GM19452 (cell line): Measurements from ENCODE around the gene SSTR4.

ENCODE experiments used
- ATAC-seq: cut with Tn5 transposase; IDR thresholded peaks from one replicate; pipeline ENCODE4 v1.9.1; 2021; ENCODE audit not compliant: unreplicated experiment

SSTR4 gene

DNA sequence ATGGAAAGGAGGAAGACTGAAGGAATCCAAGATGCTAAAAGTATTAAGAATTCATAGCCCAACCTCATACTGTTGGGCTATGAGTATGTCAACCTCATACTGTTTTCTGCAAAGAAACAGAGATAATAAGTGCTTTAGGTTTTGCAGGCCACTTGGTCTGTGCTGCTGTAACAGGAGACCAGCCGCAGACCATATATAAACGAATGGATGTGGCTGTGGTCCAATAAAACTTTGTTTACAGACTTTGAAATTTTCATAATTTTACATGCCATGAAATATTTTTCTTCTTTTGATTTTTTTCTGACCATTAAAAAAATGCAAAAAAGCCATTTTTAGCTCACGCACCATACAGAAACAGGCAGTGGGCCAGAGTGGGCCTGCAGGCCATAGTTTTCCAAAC, 28.1 kb downstream of the SSTR4 start:
- ATAC-seq = no peak

DNA sequence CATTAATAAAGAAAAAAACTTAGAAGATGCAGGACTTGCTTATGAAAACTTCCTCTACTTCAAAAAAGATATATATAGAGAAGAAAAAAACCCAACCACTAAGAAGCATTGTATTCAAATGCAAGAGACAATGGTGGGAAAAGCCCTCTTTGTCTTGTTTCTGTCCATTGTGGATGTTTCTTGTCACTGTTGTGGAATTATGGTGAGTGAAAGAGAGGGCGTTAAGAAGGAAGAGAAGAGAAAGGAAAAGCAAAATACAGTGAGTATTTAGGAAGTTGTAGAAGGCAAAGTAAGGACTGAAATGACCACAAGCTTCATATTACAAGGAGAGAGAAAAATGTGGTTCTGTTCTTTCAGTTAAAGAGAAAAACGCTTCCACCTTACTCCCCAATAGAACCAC, 28.5 kb downstream of the SSTR4 start:
- ATAC-seq = no peak

DNA sequence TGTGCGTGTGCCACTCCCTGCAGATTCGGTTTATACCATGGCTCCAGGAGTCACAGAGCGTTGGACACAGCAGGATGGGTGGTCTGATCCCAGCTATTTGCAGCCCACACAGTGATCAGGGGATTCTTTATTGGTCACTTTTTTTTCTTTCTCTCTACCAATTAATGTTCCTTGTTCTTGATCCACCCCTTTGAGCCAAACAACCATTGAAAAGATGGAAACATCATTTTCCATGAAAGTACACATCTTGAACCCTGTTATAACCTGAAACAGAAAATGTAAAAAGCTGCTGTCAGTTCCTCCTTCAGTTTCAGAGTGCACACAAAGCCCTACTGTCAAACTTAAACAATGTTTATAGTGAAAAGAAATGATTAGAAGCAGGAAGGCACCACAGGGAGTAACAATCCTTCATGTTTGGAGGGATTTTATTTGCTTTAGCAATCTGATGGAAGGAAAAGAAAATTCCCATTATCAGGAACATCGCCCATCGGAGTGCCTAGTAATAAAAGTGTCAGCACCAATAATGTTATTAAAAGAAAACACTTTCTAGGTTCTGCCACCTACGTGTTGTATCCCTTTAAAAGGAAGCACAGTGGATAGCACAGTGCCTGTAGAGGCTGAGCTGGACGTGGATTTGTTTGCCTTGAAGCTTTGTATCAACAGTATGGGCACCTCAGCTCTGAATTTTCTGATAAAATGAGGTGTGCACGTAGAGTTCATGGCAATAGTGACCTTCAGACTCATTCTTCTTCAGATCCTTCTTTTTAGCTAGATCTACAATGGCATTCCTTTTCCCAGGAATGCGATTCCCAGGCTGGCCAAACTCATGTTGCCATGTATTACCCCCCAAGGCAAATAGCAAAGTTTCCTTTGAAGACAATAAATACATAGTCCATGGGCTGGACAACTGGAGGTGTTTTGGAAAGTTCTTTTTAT, 30.4 kb downstream of the SSTR4 start:
- ATAC-seq = no peak

DNA sequence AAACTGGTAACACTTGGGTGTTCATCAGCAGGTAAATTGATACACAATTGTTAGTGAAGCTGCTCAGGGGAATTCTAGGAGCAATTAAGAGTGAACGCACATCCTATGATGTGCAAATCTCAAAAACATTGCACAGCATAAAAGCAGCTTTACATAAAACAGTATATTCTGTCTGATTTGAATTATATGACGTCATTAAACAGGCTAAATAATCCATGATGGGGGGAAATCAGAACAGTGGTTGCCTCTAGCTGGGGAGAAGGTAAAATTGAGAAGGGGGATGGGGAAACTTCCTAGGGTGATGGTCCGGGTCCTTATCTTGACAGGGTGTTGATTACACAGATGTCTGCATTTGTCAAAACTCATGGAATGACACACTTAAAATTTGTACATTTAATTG, 31.7 kb downstream of the SSTR4 start:
- ATAC-seq = no peak

DNA sequence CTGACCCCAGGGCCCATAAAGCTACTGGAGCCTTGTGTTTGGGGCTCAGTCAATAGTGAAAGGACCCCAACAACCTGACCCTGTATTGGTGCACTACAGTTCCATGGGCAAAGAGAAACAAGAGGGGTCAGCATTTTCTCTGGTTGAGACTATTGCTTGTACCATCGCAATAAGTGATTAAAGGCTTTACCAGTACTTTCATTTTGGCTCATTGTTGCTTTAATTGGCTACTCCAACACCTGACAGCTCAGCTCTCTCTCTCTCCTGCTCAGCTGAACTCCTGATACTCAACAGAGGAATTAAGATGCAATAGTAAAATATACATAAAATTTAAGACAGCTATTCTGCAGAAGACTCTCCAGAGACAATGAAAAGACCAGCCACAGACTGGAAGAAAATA, 33.2 kb downstream of the SSTR4 start:
- no peak for ATAC-seq

DNA sequence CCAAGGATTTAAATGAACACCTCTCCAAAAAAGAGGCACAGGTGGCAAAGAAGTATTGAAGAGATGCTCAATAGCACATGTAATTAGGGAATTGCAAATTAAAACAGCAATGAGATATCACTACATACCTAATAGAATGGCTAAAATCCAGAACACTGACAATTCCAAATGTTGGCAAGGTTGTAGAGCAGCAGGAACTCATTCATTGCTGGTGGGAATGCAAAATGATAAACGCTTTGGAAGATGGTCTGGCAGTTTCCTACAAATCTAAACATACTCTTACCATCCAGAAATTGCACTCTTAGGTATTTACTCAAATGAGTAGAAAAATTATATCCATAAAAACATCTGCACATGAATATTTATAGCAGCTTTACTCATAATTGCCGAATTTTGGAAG, 34.0 kb downstream of the SSTR4 start:
- ATAC-seq = no peak

DNA sequence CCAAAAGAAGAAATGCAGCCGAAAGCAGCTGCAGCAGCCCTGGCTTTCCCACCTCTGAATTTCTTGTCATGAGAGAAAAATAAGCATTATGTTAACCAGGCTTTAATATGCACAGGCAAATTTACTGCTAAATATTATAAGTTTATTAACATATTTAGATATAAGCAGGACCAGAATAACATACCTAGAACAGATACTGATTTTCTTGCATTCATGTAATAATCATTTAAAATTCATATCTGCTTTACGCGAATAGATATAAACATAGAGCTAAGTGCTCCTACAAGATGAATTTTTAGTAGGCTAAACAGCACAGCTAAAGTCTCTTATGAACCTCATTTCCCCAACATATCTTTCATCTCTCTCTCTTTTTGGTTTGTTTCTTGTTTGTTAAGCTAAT, 36.3 kb downstream of the SSTR4 start:
- no peak for ATAC-seq

- no peak for ATAC-seq
These were observed 36.9 kb downstream of the SSTR4 start for GRCh38 chr20:23071996-23072395.

DNA sequence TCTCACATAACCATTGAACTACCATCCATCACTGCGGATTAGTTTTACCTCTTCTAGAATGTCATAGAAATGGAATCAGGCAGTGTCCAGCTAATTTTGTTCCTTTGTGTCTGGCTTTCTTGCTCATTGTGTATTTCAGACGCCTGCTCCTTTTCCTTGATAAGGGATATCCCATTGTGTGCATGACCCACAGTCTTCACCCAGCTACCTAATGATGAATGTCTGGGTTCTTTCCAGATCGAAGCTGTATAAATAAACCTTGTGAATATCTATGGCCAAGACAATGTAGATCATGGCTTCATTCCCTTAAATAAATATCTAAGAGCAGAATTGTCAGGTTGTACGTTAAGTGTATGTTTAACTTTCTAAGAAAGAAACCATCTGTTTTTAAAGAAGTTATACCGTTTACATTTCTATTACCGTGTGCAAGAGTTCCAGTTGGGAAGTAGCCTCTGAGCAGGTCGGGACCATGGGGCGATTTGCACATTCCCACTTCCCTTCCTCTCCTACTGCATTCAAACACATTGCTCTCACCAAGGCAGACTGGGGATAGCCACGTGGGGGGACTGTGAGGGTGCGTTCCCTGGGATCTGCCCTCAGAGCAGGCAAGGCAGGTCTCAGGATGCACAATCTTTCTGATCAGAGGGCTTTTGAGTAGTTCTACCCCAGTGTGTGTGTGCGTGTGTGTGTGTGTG, 37.9 kb downstream of the SSTR4 start:
- ATAC-seq = no peak

- no peak for ATAC-seq
These were observed 38.9 kb downstream of the SSTR4 start for GRCh38 chr20:23074052-23074451.

- ATAC-seq = no peak
These were observed 42.2 kb downstream of the SSTR4 start for GRCh38 chr20:23077277-23077676.

DNA sequence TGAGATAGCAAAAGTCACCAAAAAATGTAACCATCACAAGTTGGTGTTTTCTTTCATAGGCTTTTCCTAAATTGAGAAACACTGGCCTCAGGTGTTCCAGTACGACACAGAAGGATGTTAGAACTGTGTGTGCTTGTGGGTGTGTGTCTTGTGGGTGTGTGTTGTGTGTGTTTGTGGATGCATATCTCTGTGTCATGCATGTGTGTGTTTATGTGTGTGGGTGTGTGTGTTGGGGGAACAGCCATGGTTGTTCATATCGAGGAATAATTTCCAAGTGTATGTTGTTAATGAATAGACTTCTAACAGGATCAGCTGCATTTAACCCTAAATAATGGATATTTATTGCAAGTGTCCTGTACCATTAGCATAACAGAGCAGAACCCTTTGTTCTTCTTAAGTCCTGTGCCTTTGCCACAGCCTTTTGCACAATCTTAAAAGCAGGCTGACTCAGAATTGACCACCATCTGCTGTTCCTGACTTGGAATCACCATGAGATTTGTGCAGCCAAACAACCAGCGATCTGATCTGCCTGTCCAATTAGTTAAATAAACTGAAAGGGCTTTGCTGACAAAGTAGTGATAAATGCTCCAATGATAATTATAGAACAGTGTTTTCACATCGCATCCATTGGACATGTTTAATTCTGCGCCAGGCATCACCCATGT, 43.4 kb downstream of the SSTR4 start:
- no peak for ATAC-seq

GRCh38 chr20:23079016-23079351, 43.9 kb downstream of the SSTR4 start:
- no peak for ATAC-seq

DNA sequence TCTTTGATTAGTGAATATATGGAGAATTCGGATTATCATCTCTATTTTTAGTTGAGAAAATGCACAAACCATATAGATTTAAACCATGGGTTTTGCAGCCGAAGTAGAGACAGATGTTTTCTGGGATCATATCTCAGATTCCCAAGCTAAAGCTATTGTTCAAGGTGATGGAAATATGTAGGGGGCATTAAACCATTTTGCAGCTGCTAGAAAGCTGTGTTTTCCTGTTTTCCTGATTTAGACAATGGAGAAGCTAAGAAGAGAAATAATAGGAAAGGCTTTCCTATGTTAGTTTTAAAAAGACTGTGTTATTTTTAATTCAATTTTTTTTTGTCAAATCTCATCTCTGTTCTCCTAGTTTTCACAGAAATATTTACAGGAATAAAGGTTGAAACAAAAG, 44.8 kb downstream of the SSTR4 start:
- ATAC-seq = no peak

GRCh38 chr20:23080521-23080920, 45.4 kb downstream of the SSTR4 start:
- ATAC-seq = no peak

DNA sequence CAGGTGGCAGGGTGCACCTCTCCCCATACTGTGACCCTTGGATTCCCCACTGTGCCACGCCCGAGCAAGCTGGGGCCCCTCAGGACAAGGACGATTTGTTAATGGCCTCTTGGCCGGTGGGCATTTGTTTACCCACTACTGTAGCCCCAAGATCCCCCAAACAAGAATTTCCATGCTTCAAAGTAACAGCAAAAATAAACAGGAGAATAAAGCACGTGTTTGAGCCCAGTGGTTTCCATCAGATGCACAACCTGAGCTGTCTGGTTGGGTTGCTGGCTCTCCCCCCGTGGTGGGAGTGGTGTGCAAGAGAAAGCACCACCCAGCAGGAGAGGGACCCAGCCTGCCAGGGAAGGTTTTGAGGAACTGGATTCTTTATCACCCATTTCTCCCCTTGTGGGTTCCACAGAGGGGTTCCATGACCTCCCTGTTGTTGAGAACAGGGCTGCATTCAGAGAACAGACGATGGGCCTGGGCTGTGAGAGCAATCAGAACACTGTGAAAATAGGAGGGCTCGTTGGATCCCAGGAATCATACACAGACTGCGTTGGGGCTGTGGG, 46.2 kb downstream of the SSTR4 start:
- no peak for ATAC-seq

DNA sequence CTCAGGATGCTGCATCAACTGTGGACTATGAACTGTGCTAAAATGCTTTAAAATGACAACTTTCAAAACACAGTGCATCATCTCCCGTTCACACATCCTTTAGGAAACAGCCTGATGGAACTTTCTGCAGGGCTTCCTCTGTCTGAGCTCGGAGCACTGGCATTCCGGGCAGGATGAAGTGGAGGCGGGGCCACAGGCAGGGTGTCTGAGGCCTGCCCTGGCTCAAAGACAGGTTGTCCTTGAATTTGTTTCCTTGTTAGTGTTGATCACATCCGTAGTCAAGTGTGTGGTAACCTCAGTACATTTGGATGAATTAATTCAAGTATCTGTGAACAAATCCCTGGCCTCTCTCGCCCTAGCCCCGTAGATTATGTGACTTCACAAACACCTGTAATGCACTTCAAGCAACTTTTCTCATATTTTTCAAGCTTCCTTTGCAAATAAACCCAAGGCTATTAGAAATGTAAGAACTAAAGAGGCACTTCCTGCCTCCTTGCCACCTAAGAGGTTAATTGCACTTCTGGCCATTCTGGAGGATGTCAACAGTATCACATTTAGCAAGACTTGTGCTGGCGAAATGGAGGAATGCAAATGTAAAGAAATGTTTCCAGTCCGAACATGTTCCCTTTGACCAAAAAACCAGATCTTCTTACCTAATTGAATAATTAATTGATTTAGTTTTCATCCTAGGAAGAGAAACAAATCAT, 47.9 kb downstream of the SSTR4 start:
- ATAC-seq = no peak

DNA sequence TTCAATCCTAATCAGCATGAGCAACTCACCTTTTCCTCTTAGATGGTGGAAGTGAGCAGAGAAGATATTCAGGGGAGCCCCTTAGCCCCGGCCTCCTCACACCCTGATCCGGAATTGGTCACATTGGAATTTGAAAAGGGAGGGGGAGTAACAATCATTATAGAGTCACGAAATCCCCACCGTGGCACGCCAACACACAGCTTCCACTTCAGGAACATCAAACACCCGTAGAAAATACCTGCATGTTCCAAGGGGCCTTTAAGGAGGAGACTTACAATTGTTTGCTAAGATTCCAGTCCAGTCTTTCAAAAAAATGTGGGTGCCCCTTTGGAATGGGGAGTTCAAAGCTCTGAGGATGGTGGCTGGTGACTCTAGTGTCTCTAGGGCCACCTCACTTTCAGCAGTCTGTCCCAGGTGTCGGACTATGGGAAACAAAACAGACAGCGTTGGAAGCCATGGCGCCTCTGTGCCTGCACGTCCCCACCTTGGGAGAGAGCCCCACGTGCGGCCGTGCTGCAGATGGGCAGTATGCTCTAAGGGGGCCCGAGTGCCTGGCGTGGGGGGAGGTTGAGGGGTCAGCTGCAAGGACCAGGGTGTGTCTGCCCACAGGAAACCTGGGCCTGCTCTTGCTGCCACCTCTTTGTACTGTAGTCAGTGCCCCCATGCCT, 48.6 kb downstream of the SSTR4 start:
- ATAC-seq = no peak

- no peak for ATAC-seq
These were observed 49.3 kb downstream of the SSTR4 start for GRCh38 chr20:23084282-23084844.

- ATAC-seq = no peak
These were observed 49.8 kb downstream of the SSTR4 start for GRCh38 chr20:23084845-23085365.
